Measurements from ENCODE around the gene ALMS1.

Gene ALMS1

DNA sequence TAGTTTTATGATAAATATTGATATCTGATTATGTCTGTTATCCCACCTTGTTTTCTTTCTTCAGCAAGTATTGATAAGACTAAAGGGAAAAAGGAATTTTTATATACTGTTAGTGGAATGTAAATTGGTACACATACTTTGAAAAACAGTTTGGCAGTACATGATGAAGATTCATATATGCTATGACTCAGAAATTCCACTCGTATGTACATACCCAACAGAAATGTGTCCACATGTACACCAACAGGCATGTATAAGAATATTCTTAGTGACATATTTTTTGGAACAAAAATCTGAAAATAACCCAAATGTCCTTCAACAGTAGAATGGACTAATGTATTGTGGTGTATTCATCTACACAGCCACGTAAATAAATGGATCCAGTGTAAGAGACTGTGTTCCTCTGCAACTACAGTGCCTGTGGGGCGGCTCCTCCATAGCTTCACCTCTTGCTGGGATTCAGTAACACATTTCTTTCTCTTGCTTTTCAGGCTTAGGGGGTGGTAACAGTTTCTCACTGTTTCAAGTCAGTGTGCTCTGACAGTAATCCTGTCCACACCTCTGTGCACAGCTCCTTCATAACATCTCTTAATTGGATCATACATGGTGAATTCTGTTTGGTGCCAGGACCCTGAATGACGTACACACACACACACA, 35.5 kb upstream of the ALMS1 start:
- DNase-seq (ENCODE audit: extremely low spot score): no peak
- no peak for TF ChIP-seq ZNF384 (IDR thresholded peaks at IDR 0.05)
- no peak for TF ChIP-seq SP1 (IDR thresholded peaks at IDR 0.05)
- TF ChIP-seq CTBP1 (IDR thresholded peaks at IDR 0.05; ENCODE audit: borderline replicate concordance): no peak
- TF ChIP-seq HDGF (IDR thresholded peaks at IDR 0.05; ENCODE audit: borderline replicate concordance): no peak
- no peak for TF ChIP-seq ELF4 (IDR thresholded peaks at IDR 0.05)
- TF ChIP-seq NFRKB (IDR thresholded peaks at IDR 0.05): no peak
- TF ChIP-seq TARDBP (IDR thresholded peaks at IDR 0.05): no peak
- TF ChIP-seq BHLHE40 (IDR thresholded peaks at IDR 0.05; ENCODE audit: borderline replicate concordance): no peak
- TF ChIP-seq LEF1 (IDR thresholded peaks at IDR 0.05; ENCODE audit: borderline replicate concordance): no peak
- TF ChIP-seq FOXK2 (IDR thresholded peaks at IDR 0.05): no peak
- TF ChIP-seq SUZ12 (IDR thresholded peaks at IDR 0.05): no peak
- TF ChIP-seq PKNOX1 (IDR thresholded peaks at IDR 0.05): no peak
- no peak for TF ChIP-seq FOXA1 (IDR thresholded peaks at IDR 0.05)
- no peak for TF ChIP-seq ARNT (IDR thresholded peaks at IDR 0.05)
- POLR2A ChIA-PET: no interaction called here
- CTCF ChIA-PET: no interaction called here

GRCh38 chr2:73356097-73356496, 29.5 kb upstream of the ALMS1 start:
- DNase-seq (ENCODE audit: extremely low spot score): no peak
- CTCF ChIA-PET: no interaction called here
- POLR2A ChIA-PET: no interaction called here
- TF ChIP-seq ZNF384 (IDR thresholded peaks at IDR 0.05) (no peak), BHLHE40 (IDR thresholded peaks at IDR 0.05; ENCODE audit: borderline replicate concordance) (no peak), HDGF (IDR thresholded peaks at IDR 0.05; ENCODE audit: borderline replicate concordance) (no peak), PKNOX1 (IDR thresholded peaks at IDR 0.05) (no peak), FOXK2 (IDR thresholded peaks at IDR 0.05) (no peak), L3MBTL2 (conservative IDR thresholded peaks at IDR 0.05) (no peak), SUZ12 (IDR thresholded peaks at IDR 0.05) (no peak), ARNT (IDR thresholded peaks at IDR 0.05) (no peak), TARDBP (IDR thresholded peaks at IDR 0.05) (no peak), FOXA1 (IDR thresholded peaks at IDR 0.05) (no peak), FOXM1 (IDR thresholded peaks at IDR 0.05; ENCODE audit: borderline replicate concordance) (no peak)

GRCh38 chr2:73359915-73360697, 25.5 kb upstream of the ALMS1 start:
- CTCF ChIA-PET: interaction anchor here (0.6 to 1.1 kb wide), 5 partner anchors 9 to 68 kb away, joined by 3 to 6 read pairs (median 5); no protein-coding TSS in a partner anchor
- POLR2A ChIA-PET: no interaction called here
- peak; percentile 16 for DNase-seq (ENCODE audit: extremely low spot score)
- TF ChIP-seq PKNOX1 (IDR thresholded peaks at IDR 0.05) (no peak), CTBP1 (IDR thresholded peaks at IDR 0.05; ENCODE audit: borderline replicate concordance) (no peak), HDGF (IDR thresholded peaks at IDR 0.05; ENCODE audit: borderline replicate concordance) (no peak), FOXK2 (IDR thresholded peaks at IDR 0.05) (no peak), ARNT (IDR thresholded peaks at IDR 0.05) (no peak), ZNF384 (IDR thresholded peaks at IDR 0.05) (no peak), FOXA1 (IDR thresholded peaks at IDR 0.05) (no peak), SUZ12 (IDR thresholded peaks at IDR 0.05) (no peak), BHLHE40 (IDR thresholded peaks at IDR 0.05; ENCODE audit: borderline replicate concordance) (no peak), LEF1 (IDR thresholded peaks at IDR 0.05; ENCODE audit: borderline replicate concordance) (no peak)

DNA sequence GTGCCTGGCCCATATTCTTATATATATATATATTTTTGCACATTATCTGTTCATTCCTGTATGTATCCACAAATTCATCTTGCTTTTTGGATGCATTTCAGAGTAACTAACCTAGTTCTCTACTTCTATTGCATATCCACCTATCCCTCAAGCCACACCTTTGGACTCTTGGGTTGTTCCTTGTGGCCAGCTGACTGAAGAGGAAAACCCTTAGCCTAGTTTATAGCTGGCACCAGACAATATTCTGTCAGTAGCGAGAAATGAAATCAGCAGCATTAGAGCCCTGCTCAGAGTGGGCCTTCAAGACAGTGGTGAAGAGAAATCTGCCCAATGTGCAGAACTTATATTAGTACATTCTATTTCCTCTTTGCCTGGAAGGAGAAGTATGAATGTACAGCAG, 19.6 kb upstream of the ALMS1 start:
- ChIA-PET CTCF (no interaction called here), POLR2A (no interaction called here)
- TF ChIP-seq PKNOX1 (IDR thresholded peaks at IDR 0.05): no peak
- no peak for TF ChIP-seq ARNT (IDR thresholded peaks at IDR 0.05)
- no peak for TF ChIP-seq BHLHE40 (IDR thresholded peaks at IDR 0.05; ENCODE audit: borderline replicate concordance)
- TF ChIP-seq ZNF384 (IDR thresholded peaks at IDR 0.05): no peak
- TF ChIP-seq FOXA1 (IDR thresholded peaks at IDR 0.05): no peak
- no peak for TF ChIP-seq L3MBTL2 (conservative IDR thresholded peaks at IDR 0.05)
- no peak for TF ChIP-seq NFRKB (IDR thresholded peaks at IDR 0.05)
- no peak for TF ChIP-seq HDGF (IDR thresholded peaks at IDR 0.05; ENCODE audit: borderline replicate concordance)
- no peak for TF ChIP-seq SUZ12 (IDR thresholded peaks at IDR 0.05)
- TF ChIP-seq LEF1 (IDR thresholded peaks at IDR 0.05; ENCODE audit: borderline replicate concordance): no peak
- no peak for TF ChIP-seq SP1 (IDR thresholded peaks at IDR 0.05)
- TF ChIP-seq ELF4 (IDR thresholded peaks at IDR 0.05): no peak
- no peak for TF ChIP-seq FOXK2 (IDR thresholded peaks at IDR 0.05)
- no peak for DNase-seq (ENCODE audit: extremely low spot score)

- DNase-seq (ENCODE audit: extremely low spot score): no peak
- TF ChIP-seq ZNF384 (IDR thresholded peaks at IDR 0.05): no peak
- TF ChIP-seq ARNT (IDR thresholded peaks at IDR 0.05): no peak
- TF ChIP-seq CTBP1 (IDR thresholded peaks at IDR 0.05; ENCODE audit: borderline replicate concordance): no peak
- no peak for TF ChIP-seq L3MBTL2 (conservative IDR thresholded peaks at IDR 0.05)
- TF ChIP-seq HDGF (IDR thresholded peaks at IDR 0.05; ENCODE audit: borderline replicate concordance): no peak
- no peak for TF ChIP-seq PKNOX1 (IDR thresholded peaks at IDR 0.05)
- TF ChIP-seq BHLHE40 (IDR thresholded peaks at IDR 0.05; ENCODE audit: borderline replicate concordance): no peak
- TF ChIP-seq SUZ12 (IDR thresholded peaks at IDR 0.05): no peak
- ChIA-PET POLR2A (no interaction called here), CTCF (interaction anchor here (1.4 kb wide), 1 partner anchor 9 kb away, joined by 5 read pairs; no protein-coding TSS in a partner anchor)
These were observed 16.9 kb upstream of the ALMS1 start for GRCh38 chr2:73368781-73369180.
